Fibroblast of skin of scalp (primary cell): ENCODE data around the gene FLYWCH2.

Experiments
- DNase-seq: peaks from one replicate; pipeline ENCODE4 v3.0.0-alpha.2; 2013

FLYWCH2 gene

DNA sequence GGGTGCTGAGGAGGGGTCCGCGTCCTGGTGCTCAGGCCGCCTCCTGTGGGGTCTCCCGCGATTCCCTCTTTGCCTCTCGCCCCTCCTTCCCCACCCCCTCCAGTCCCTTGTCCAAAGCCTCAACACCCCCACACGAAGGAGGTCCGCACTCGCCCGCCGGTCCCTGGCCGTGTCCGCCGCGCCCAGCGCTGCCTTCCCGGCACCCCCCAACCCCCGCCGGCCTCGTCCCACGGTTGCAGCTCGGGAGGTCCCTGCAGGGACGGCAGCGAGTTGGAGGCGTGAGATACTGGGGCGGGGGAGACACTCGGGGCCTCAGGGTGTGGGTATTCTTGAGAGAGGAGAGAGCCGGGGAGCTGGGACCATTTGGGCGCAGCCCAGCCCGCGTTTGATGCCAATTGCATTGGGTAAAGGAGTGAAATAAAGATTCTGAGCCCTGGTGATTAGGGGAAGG lies 468 bp downstream of the FLYWCH2 start:
- no peak for DNase-seq

DNA sequence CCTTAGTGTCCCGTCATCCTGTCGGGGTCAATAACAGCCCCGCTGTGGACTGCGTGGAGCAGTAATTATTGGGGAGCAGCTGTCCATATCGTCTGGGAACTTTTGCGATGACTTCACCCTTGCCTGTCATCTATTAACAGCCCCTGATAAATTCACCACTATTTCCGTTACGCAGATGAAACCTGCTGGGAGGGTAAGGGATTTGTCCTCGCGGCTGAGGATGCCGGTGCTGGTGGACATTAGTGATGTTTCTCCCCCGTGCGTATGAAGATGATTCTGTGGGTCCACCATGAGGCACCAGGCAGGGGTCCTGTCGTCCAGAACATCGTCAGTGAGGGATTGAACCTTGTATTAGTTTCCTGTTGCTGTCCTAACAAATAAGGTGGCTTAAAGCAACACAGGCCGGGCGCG lies 1.0 kb downstream of the FLYWCH2 start:
- no peak for DNase-seq

DNA sequence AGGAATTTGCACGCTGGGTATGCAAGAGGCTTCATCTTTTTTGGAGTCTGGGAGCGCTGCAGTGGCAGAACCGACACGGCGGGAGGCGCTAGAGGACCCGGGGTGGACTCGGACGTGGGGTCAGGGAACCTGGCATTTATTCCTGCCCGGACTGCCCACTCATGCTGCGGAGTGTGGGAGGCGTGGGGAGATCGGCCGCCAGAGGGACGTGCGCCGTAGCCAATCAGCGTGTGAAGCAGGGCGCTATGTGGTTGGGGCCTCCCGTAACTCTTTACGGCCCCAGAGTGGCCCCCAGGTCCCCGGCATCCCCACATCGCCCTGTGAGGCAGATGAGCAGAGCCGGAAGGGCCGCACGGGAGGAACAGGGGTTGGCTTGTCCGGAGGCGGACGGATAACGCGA lies 11.2 kb downstream of the FLYWCH2 start:
- DNase-seq, result no peak

DNA sequence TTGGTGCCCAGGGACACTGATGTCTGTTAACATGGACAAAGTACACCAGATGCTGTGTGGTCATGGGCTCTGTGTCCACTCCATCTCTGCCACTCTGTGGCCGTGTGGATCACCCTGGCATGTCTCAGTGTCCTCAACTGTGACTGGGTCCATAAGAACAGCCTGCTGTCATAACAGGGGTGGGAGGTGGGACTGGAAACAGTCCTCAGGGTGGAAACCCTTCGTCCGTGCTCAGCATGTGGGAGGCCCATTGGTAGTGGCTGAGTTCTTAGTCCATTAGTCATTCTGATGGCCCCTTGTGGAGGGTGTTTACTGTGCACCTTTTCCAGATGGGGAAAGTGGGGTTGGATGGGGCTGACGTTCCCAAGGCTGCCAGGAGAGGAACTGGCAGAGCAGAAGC lies 12.8 kb downstream of the FLYWCH2 start:
- peak; percentile 50 for DNase-seq

DNA sequence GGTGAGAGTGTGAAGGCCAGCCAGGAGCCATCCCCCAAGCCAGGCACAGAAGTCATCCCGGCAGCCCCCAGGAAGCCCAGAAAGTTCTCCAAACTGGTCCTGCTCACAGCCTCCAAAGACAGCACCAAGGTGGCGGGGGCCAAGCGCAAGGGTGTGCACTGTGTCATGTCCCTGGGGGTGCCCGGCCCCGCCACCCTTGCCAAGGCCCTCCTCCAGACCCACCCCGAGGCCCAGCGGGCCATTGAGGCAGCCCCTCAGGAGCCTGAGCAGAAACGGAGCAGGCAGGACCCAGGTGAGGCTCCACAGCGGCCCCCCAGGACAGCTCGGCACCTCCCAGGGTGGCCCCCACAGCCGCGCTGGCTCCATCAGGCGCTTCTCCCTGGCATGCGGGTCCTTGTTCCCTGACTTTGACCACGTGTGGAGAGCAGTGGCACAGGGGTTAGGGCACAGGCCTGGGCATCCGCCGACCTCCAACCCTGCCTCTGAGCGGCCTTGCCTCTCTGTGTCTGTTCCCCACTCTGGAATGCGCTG lies 13.5 kb downstream of the FLYWCH2 start:
- DNase-seq, result no peak

DNA sequence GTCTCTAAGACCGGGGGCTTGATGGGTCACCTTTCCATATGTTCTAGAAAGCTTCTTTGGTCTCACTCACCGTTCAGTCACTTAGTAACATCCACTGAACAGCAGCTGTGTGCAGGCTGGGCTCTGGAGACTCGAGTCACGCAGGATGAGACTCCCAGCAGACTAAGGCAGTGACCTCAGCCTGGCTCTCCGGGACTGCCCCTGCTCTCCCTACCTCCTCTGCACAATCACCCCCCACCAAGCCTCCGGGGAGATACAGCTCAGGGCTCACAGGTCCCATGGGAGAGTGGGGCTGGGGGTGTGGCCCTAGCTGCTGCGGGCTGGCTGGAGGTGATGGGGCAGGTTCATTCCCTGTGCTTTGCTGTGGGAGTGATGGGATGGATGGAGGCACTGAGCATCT lies 14.1 kb downstream of the FLYWCH2 start:
- no peak for DNase-seq

DNA sequence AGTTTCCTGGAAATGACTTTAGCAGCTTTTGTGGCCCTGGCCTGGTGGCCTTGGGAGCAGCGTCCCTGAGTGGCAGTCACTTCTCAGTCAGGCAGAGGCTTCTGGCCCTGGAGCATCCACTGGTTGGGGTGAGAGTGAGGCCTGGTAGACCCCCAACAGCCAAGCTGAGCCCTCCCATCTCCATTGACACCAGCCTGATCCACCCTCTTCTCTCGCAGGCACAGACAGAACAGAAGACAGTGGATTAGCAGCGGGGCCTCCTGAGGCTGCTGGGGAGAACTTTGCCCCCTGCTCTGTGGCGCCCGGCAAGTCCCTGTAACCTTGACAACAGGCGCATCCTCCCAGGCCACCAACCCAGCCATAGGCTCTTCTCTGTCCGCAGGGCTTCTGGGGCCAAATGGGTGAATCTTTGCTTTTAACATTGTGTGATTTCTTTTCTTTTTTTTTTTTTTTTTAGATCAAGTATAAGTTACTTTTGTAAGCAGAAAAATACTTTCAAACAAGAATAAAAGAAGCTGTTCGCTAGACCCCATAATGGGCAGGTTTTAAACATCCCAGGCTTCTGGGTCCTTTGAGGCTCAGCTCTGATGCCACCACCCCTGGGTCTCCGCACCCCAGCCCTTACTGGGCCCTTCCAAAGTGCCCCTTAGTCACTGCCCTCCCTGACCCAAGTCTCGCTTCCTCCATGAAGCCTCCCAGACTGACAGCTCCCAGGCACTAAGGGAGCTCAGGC lies 16.0 kb downstream of the FLYWCH2 start:
- no peak for DNase-seq

DNA sequence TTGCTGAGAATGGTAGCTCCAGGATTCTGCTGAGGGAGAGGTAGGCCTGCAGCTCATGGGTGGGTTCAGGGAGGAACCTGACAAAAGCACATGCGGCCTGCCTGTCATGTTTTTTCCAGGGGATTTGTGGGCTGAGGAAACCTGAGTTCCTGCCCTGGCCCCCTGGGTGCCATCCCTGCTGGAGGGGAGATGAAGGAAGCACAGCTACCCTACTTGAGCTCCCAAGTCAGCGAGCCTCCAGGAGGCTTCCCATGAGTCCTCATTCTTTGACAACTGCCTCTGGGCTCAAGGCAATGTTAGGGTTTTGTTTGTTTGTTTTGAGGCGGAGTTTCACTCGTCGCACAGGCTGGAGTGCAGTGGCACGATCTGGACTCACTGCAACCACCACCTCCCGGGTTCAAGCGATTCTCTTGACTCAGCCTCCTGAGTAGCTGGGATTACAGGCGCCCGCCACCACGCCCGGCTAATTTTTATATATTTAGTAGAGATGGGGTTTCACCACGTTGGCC lies 16.6 kb downstream of the FLYWCH2 start:
- DNase-seq, result no peak

DNA sequence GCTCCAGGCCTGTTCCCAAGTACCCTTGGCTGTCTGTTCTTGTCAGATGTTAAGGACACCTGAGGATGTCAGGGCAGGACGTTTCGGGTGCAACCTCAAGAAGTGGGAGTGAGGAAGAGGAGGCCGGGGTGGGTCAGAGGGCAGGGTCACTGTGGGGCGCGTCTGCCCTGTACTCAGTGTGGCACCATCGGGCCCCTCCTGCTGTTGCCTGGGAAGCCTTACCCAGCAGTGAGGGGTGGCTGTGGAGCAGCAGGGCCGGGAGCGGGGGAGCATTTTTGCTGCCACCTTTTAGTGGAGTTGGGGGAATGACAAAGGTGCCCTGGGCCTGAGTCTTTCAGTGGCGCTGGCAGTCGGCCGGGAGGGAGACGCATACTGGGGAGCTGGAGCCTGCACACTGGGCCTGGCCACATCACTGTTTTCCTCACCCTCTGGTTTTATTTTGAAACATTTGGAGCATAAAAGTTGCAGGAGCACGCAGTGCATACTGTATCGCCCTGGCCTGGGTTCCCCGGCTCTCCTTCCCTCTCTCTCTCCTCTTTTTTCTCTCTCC lies 17.6 kb downstream of the FLYWCH2 start:
- DNase-seq, result no peak

DNA sequence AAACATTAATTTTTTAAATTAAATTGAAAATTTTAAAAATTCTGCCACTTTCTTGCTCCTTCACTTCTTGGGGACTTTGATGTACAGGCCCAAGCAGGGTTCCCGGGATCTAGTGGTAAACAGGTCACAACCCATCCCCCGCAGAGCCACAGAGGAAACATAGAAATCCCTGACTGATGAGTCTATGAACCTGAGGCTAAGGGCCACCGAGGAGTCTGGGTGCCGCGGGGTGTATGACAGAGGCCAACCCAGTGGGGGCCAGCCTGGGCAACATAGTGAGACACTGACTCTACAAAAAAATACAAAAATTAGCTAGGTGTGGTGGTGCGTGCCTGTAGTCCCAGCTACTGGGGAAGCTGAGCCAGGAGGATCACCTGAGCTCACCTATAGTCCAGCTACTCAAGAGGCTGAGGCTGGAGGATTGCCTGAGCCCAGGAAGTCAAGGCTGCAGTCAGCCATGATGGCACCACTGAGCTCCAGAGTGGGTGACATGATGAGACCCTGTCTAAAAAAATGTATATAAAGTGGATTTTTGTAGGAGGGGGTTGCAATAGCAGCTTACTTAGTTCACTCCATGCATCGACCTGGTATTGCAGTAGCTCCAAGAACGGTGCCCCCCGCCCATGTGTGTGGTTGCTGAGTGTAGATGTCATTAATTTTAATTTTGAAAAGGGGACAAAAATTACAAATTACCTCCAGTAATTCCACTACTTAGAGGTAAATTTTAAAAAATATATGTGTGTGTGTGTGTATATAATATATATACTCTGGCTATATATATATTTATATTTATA lies 19.5 kb downstream of the FLYWCH2 start:
- DNase-seq, result no peak

DNA sequence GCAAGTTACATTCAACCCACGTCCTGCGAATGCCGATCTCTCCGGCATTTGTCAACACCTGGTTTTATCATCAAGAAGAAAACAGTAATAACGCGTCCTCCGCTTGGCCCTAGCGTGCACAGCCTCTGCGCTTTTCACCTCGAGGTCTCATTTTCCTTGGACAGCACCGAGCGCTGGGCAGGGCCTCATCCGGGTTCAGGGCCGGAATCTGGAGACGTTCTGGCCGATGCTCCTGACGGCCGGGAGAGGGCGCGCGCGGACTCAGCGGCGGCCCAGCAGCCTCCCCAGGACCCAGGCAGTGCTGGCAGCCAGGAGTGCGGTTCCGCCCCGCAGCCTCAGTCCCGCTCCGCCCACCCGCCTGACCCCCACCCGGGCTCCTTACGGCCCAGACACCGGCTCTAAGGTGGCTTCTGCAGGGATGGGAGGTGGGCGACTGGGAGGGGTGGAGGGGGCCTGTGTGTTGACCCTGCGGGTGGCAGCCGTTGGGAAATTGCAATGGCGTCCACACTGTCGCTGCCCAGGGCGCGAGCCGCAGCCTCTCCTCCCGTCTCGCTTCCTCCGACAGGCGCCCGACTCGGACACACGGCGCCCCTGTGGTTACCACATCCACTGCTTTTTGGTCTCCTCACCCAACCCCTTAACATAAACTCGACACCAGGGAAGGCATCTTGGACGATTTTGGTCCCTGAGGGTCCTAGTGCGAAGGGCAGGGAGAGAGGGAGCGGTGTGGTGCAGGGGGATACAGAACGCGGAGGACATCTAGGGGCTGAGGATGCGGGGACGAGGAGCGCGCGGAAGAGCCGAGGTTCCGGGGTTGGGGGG lies 21.3 kb downstream of the FLYWCH2 start:
- peak; percentile 81 for DNase-seq

DNA sequence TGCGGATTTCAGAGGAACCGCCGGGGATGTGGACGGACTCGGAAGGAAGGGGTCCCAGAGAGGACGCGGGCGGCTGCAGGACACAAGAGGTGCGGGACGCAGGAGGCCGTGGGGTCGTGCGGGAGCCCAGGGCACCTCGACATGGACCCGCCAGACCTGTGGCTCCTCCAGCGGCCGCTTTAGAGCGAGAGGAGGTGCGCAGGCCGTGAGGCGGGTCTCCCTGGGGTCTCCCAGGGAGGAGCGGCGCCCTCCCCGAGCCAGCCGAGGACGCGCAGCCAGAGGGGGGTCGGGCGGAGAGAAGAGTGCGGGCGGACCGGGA lies 21.9 kb downstream of the FLYWCH2 start:
- no peak for DNase-seq

DNA sequence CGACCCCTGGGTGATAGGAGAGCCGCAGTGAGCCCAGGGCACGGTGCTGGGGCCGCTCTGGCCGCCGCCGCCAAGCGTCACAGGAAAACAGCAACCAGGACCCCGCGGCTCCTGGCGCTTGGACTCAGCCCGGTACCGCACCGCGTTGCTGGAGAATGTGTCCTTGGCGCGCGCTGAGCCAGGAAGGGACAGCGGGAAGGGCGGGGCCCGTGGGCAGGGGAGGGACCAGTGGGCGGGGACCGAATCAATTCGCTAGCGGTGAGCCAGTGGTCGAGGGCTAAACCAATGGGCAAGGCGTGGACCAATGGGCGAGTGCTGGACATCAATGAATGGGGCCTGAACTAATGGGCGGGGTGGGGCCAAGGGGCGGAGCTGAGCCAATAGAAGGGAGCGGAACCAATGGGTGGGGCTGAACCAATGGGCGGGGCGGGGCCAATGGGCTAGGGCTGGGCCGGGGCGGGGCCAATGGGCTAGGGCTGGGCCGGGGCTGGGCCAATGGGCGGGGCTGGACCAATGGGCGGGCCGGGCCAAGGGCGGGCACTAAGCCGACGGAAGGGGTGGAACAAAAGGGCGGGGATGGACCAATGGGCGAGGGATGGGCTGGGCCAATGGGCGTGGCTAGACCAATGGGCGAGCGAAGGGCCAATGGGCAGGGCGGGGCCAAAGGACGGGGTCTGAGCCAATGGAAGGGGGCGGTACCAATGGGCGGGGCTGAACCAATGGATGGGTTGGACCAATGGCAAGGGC lies 22.4 kb downstream of the FLYWCH2 start:
- DNase-seq, result peak; percentile 100

DNA sequence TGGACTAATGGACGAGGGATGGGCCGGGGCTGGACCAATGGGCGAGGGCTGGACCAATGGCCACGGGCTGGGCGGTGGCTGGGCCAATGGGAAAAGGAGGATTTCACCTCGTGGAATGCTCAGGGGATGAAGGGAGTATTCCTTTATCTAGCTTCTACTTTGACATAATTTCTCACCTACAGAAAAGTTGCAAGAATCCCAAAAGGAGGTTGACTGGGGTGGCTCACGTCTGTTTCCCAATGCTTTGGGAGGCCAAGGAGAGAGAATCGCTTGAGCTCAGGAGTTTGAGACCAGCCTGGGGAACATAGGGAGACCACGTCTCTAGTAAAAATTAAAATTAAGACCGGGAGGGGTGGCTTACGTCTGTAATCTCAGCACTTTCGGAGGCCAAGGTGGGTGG lies 23.0 kb downstream of the FLYWCH2 start:
- DNase-seq, result no peak

DNA sequence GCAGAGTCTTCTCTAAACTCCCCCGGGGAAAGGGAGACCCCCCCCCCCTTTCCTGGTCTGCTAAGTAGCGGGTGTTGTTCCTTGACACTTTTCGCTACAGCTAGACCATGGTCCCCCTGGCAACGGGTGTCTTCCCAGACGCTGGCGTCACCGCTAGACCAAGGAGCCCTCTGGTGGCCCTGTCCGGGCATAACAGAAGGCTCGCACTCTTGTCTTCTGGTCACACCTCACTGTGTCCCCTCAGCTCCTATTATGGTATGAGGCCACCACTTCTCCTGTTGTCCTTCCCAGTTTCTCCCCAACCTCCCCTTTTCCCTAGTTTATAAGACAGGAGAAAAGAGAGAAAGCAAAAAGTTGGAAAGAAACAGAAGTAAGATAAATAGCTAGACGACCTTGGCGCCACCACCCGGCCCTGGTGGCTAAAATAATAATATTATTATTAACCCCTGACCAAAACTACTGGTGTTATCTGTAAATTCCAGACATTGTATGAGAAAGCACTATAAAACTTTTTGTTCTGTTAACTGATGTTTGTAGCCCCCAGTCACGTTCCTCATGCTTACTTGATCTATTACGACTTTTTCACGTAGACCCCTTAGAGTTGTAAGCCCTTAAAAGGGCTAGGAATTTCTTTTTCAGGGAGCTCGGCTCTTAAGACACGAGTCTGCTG lies 24.2 kb downstream of the FLYWCH2 start:
- peak; percentile 67 for DNase-seq

DNA sequence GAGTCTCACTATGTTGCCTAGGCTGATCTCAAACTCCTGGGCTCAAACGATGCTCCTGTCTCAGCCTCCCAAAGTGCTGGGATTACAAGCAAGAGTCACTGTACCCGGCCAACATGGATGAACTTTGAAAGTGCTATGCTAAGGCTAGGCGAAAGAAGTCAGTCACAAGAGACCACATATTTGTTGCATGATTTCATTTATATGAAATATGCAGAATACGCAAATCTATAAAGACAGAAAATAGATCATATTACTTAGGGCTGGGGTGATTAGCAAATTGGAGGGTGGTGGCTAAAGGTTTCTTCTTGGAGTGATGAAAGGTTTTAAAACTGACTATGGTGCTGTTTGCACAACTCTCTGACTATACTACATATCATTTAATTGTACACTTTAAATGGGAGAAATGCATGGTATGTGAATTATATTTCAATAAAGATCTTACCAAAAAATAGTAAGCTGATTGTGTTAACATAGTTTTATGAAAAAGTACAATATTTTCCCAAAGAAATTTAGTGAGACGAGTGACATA lies 27.5 kb downstream of the FLYWCH2 start:
- DNase-seq, result peak; percentile 51

DNA sequence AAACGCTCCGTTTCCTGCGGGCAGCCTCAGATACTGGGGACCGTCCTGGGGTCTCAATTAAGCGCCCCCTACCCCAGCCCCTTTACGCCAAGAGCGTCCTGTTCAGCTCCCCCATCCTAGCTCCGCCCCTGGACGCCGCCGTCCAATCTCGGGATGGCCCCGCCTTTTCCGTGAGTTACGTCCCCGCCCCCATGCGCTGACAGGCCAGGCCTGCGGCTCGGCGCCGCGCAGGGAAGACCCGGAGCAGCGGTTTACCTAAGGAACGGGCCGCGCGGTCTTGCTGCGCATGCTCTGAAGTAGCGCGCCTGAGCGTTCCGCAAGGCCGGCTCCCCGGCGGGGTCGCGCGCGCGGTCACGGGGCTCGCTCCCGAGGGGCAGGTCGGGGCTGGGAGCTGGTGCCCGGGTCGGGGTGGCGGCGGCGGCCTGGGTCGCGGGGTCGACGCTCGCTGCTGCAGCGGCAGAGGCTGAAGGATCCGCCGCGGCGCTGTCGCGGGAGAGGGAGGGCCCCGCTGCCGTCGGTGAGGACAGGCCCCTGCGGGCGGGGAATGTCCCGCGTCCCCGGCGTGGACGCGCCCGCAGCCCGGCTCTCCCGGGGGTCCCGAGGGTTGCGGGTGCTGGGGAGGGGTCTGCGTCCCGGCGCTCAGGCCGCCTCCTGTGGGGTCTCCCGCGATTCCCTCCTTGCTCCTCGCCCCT lies 28.8 kb downstream of the FLYWCH2 start, which contains the start of gene FLYWCH1:
TSS of gene FLYWCH1 (plus strand) at position 294 of the 692 bp plus-strand sequence. CDS start 17,755 bp downstream, outside the sequence.
- peak; percentile 97 for DNase-seq

DNA sequence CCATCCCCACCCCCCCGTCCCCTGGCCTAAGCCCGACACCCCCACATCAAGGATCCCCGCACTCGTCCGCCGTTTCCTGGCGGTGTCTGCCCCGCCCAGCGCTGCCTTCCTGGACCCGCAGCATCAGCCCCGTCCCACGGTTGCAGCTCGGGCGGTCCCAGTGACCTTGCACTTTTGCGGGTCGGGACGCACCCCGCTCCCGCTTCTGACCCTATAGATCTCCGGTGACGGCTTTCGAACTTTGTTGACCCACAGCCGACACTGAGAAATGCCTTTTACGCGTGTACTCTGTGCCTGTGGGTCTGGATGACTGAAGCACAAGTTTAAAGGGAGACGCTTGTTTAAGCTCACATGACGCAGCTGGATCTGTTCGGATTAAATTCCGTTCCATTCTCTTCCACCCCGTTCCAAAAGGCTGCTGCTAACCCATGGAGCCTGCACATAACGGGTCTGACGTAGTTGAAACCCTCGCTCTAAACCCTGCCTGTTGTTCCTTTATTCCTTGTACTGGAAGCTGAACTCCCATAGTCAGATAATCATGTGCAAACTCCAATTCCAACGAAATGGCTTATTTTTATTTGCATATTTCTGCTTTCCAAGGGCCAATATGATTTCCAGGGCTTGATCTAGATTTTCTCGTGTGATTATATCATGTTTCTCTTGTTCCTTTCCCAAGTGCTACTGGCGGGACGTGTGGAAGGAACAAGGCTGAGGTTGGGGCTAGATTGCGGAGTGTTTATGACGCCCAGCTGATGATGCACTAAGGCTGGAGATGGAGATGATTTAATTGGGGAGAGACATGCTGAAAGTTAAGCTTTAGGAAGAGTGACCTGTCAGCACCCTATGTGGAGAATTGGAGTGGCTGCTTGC lies 29.6 kb downstream of the FLYWCH2 start:
- peak; percentile 51 for DNase-seq

DNA sequence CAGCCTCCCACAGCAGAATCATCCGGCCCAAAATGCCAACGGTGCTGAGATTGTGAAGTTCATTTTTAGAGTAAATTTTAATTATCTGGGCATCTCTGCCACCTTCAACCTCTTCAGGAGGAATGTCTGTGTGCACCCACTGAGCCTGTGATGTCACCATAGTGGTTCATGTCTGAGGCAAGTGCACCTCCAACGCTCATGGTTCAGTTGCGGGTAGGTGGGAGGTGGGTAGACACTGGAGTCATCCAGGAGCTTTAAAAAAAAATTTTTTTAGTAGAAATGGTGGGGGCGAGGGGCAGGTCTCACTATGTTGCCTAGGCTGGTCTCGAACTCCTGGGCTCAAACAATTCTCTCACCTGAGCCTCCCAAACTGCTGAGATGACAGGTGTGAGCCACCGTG lies 30.6 kb downstream of the FLYWCH2 start:
- DNase-seq, result no peak
